HG03139 (cell line): Measurements from ENCODE around the gene EIF4EBP3.

Experiments used
- ATAC-seq: cut with Tn5 transposase; IDR thresholded peaks from one replicate; pipeline ENCODE4 v1.9.1; 2021; ENCODE audit not compliant: unreplicated experiment

EIF4EBP3 gene

DNA sequence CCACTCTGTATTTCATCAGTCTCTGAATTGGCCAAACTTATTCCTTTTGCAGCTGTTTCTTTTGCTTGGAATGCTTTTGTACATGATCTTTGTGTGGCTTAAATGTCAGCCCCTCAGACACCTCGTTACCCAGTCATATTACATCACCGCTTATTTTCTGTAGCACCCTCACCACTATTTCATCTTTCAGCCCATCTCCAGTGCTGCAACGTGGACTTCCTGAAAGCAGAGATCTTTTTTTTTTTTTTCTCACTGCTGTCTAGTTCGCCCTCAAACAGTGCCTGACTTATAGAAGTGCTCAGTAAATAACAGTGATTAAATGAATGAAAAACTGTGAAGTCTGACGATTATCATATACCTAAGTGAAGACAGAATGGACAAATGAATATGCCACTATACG lies 9.0 kb downstream of the EIF4EBP3 start:
- no peak for ATAC-seq

DNA sequence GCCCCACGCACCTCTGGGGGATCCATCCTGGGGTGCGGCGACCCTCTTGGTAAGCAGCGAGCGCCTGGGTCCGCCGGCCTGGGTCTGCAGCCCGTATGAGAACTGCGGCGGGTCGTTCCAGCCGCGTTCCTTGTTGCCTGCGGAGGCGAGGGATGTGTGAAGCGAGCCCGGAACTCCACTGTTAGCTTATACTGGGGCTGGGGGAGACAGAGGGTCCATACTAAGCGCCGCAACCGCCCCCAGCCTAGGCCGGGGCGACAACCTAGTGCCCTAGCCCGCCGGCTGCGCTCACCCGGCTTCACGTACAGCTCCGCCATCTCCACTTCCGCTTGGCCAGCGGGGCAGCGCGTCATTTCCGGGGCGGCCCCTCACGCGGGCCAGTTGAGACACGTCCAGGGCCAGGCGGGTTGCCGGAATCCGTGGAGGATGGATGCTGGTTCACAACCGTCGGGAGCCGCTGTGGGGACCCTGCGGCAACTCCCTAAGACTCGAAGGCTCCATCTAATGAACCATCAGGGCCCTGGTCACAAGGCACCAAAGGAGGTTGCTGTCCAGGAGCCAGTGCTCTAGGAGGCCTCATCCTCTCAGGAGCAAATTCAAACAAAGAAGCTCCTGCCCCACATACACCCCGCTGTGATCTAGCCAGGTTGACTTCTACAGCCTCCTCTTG lies 9.8 kb downstream of the EIF4EBP3 start, which contains the start of gene SRA1:
Gene SRA1 (minus strand): TSS at position 338 of the 670 bp plus-strand sequence. CDS start 21 bp downstream, at position 317.
- peak; percentile 98 for ATAC-seq

DNA sequence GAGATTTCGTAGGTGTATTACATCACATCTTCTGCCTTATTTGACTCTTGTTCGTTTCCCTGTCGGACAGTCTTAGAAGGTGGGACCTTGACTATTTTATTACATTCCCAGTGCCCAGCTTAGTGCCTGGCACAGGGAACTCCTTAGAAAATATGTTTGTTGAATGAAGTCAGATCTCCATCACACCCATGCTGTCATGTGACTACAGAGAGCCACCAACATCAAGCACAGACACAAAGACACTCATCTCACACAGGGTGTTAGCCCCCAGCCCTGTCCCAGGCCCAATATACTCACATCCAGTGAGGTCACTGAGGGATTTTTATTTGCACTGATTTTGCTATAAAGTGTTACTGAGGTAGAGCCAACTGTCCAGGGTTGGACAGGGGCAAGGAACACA lies 10.5 kb downstream of the EIF4EBP3 start:
- ATAC-seq, result no peak

DNA sequence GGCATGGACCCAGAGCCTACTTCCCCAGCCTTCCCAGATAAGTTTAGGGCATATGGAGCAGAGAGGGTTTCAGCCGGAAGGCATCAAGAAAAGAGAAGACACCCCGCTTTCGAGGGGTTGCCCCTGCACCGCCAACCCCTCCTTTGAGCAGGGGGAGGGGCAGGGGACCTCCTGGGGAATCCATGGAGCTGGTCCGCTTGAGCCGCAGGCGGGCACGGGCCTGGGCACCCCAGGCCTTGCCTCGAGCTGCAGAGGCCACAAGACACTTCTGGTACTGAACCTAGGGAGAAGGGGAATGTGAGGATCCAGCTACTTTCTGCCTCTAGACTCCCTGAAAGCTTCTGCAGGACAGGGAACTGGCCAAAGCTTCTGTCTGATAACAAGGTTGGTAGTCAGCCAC lies 11.1 kb downstream of the EIF4EBP3 start:
- no peak for ATAC-seq

DNA sequence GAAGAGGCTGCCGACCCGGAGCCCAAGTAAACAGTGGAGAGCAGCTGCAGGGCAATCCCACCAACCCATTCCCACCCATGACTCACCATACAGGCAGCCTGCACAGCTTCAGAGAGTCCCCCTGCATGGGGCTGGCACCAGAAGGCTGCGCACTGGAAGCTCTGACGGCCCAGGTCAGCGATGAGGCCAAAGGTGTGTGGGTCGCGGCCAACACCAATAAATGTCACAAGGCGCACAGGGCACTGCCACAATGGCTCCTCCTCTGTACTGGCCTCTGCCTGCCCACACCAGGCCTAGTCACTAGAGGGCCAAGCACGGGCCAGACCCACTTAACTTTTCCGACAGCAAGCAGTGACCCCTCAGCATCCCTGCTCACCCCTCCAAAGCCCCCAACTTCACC lies 12.8 kb downstream of the EIF4EBP3 start:
- ATAC-seq, result no peak

DNA sequence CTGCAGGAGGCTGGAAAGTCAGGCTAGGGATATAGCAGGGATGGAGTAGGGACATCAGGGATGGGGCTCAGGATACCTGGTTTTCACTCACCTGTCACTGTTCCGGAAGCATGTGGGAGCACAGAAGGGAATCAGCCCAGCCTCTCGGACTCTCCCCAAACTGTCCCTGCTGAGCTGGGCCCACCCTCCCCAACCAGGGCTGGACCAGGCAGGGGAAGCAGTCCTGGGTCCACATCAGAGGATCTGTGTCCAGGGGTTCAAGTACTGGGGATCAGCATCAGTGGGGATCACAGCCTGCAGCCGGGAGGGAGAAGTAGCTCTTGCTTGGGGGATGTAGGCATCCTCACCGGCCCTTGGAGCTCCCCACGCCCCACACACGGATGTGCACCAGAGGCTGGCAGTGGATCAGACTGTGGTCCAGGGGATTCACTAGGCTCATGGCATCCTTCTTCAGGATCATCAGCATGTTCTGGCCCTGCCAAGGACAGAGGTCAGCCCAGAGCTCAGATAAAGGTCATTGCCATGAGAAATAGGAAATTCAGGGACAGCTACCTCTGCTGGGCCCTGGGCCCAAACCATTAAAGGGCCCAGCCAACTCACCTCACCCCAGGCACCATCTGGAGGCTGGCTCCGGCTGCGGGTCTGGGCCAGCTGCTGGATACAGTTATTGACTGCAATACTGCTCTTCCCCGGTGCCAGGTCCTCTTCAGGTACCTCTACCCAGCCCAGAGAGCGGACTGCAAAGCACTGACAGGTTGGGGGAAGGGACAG lies 14.5 kb downstream of the EIF4EBP3 start:
- ATAC-seq, result no peak

DNA sequence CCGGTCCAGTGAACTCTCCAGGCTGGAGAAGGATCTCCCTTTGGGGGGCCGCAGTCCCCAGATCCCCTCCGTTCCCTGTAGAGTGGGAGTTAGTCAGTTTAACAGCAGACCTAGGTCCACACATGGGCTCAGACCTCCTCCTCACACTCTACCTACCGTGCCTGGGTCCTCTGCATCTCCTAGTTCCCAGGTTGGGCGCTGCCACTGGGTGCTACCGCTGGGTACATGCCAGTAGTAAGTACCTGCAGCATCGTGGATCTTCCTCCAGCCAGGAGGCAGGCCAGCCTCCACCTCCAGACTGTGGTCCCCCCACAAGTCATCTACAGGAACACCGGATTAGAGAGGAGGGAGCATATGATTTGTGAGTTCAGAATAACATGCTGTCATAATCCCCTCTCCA lies 16.1 kb downstream of the EIF4EBP3 start:
- ATAC-seq, result no peak

DNA sequence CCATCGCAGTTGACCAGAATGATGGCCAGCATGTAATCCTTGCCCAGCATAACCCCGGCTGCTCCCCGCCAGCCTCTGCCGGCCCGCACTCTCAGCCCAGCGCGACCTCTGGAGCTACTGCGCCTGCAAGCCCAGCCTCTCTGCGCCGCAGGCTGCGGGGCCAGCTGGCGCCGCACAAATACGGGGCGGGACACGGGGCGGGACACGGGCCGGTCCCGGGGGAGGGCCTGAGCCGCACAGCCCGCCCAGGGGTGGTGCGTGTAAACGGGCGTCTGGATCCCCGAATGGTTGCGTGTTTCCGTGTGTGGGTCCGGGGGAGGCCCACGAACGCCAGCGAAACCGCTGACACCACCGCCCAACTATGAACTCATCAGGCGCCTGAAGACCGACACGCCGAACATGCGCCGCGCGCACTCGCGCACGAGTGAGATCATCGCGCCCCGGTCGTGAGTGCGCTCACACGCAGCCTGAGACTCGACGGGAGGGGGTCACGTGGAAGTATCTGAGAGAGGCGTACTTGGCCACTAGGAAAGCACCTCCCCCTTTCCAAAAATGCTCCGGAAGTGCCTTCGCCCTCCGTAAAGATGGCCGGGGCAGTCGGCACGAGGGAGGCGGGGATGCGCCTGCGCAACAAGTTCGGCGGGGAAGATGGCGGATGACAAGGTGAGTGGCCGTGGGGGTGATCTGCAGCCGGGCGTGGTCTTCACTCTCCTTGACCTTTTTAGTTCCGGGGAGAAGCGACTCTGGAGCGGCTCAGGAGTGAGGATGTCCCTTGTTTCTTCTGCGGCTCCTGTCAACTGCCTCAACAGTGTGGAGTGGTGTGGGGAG lies 16.9 kb downstream of the EIF4EBP3 start, which contains the start of the genes APBB3 and SLC35A4:
Gene APBB3 (minus strand): TSS at position 403 of the 828 bp plus-strand sequence. CDS start 353 bp downstream, at position 50.
Gene SLC35A4 (plus strand): TSS at position 633 of the 828 bp plus-strand sequence. CDS start 2,342 bp downstream, outside the sequence.
- ATAC-seq, result peak; percentile 77

DNA sequence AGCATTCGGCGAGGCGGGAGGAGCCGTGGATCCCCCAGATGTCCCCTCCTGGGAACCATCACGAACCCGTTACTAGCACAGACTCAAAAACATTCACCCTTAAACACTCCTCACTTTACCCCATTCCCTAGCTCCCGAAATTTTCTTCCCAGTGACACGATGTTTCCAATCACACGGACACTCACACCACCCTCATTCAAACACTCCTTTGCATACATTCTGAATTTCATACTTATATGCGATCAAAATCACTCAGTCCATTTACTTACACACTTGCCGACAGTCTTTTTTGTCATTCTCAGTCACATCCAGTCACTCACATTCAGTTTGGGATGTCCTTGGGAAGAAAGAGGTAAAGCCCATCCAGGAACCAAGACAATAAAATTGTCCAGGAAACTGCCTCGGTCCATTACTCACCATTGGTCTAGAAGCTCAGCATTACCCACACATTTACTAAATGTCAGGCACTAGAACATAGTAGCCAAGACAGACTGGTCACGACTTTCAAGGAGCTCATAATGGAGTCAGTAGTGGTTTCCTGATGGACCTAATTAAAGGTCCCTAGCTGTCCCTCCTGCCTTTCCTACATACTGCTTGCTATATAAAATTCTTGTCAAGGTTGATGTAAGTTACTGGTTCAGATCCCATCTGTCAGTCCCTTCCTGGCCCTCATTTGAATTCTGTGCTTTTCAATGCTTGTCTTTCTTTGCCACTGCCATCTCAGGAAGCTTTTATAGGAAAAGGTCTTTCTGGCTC lies 17.7 kb downstream of the EIF4EBP3 start:
- ATAC-seq, result no peak

DNA sequence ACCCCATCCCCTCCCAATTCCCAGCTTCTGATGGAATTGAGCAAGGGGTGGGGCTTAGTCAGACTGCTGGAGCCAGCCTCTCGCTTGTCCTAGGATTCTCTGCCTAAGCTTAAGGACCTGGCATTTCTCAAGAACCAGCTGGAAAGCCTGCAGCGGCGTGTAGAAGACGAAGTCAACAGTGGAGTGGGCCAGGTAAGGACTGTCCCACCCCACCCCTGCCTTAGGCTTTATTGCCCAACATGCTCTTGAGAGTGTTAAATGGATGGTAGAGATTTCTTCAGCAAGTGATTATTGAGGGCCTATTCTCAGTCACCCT lies 18.3 kb downstream of the EIF4EBP3 start:
- no peak for ATAC-seq

DNA sequence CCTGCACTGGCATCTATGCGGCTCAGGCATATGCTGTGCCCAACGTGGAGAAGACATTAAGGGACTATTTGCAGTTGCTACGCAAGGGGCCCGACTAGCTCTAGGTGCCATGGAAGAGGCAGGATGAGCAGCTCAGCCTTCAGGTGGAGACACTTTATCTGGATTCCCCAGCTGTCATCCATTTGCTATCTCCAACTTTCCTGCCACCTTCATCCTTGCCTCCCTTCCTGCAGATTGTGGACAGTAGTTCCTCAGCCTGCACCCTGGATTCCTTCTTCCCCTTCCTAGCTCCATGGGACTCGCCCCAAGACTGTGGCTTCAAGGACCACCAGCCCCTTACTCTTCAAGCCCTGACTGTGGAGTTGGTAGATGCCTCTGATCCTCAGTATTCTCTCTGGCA lies 19.2 kb downstream of the EIF4EBP3 start:
- no peak for ATAC-seq

DNA sequence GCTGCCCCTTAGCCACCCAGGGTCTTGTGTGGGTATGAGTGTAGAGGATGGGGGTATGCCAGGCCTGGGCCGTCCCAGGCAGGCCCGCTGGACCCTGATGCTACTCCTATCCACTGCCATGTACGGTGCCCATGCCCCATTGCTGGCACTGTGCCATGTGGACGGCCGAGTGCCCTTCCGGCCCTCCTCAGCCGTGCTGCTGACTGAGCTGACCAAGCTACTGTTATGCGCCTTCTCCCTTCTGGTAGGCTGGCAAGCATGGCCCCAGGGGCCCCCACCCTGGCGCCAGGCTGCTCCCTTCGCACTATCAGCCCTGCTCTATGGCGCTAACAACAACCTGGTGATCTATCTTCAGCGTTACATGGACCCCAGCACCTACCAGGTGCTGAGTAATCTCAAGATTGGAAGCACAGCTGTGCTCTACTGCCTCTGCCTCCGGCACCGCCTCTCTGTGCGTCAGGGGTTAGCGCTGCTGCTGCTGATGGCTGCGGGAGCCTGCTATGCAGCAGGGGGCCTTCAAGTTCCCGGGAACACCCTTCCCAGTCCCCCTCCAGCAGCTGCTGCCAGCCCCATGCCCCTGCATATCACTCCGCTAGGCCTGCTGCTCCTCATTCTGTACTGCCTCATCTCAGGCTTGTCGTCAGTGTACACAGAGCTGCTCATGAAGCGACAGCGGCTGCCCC lies 19.8 kb downstream of the EIF4EBP3 start:
- ATAC-seq, result no peak

DNA sequence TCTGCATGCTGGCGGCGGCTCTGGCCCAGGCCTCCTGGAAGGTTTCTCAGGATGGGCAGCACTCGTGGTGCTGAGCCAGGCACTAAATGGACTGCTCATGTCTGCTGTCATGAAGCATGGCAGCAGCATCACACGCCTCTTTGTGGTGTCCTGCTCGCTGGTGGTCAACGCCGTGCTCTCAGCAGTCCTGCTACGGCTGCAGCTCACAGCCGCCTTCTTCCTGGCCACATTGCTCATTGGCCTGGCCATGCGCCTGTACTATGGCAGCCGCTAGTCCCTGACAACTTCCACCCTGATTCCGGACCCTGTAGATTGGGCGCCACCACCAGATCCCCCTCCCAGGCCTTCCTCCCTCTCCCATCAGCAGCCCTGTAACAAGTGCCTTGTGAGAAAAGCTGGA lies 20.4 kb downstream of the EIF4EBP3 start:
- no peak for ATAC-seq

DNA sequence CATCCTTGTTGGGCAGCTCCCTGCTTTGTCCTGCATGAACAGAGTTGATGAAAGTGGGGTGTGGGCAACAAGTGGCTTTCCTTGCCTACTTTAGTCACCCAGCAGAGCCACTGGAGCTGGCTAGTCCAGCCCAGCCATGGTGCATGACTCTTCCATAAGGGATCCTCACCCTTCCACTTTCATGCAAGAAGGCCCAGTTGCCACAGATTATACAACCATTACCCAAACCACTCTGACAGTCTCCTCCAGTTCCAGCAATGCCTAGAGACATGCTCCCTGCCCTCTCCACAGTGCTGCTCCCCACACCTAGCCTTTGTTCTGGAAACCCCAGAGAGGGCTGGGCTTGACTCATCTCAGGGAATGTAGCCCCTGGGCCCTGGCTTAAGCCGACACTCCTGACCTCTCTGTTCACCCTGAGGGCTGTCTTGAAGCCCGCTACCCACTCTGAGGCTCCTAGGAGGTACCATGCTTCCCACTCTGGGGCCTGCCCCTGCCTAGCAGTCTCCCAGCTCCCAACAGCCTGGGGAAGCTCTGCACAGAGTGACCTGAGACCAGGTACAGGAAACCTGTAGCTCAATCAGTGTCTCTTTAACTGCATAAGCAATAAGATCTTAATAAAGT lies 21.1 kb downstream of the EIF4EBP3 start:
- no peak for ATAC-seq

DNA sequence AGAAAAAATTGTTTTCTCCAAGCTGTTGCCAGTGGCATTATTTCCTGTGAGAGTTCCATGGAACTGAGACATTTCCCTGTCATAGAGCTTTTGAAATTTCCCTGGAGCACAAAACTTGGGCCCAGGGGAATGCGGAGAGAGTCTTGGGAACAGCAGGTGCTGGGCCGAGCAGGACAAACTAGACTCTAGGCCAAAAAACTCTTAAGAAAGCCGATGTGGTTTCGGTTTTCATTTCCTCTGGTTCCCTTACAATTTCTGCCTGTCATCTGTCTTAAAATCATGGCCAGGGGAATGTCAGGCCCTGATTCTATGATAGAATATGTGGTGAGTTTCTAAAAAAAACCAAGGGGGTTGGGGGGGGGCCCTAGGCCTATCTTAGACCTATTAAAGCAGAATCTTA lies 21.7 kb downstream of the EIF4EBP3 start:
- no peak for ATAC-seq

DNA sequence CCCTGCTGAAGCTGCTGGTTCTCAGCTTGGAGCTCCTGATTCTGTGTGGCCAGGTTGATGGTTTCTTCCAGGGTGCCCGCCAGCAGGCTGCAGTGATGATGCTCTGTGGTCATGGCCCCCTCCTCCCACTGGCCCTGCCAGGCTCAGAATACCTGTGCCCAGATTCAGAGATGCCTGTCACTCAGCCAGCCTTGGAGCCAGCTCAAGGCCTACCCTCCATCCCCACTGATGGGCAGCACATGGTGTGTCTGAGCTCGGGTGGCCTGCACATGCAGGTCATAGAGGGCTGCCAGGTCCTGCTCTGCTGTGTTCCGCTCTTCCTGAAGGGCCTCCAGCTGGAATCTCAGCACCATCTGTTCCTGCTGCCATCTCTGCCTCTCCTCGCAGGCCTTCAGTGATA lies 22.6 kb downstream of the EIF4EBP3 start:
- no peak for ATAC-seq

DNA sequence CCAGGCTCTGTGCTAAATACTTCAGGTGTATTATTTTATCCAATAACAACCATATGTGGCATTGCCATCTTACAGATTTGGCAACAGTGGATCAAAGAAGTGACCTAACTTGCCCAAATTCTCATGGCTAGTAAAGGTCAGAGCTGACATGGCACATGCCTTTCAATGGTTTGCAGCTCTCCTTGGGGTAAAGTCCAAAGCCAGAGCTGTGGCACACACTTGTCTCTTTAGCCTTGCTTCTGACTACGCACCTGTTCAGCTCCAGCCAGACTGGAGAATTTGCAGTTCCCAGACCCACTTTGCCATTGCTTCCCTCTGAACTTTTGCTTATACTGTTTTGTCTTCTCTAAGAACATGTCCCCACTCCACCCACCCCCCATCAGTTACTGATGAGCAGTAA lies 23.0 kb downstream of the EIF4EBP3 start:
- ATAC-seq, result no peak

DNA sequence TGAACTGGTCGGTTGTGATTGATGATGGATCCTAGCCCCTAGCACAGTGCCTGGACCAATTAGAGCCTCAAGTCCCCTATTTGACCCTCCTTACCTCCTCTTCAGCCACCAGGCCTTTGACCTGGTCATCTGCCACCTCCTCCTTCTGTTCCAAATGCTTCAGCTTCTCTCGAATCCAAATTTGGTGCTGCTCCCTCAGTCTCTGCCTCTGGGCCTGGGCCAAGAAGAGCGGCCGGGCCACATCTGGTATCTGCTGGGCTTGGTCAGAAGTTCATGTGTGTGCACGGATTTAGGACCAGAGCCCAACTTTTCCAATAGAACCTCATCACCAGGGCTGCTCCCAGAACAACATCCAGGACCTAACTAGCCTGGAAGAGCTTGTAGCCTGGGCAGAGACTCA lies 23.6 kb downstream of the EIF4EBP3 start:
- no peak for ATAC-seq

DNA sequence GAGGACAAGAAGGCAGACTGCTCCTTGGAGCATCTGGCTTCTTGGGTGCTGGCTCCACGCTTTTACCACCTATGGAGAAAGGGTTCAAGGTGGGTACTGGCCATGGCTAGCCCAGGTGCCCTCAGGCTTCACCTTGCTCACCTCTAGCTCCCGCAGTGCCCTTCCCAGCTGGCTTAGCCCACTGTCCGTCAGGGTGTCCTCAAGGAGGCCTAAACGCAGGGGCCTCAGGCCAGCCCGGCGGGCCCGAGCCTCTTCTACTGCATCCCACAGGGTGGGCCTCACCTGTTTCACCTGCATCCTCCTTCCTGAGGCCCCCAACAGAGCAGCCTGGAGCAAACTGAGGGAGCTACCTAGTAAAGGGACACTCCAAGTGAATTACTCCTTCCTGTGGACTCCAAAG lies 26.2 kb downstream of the EIF4EBP3 start:
- no peak for ATAC-seq

DNA sequence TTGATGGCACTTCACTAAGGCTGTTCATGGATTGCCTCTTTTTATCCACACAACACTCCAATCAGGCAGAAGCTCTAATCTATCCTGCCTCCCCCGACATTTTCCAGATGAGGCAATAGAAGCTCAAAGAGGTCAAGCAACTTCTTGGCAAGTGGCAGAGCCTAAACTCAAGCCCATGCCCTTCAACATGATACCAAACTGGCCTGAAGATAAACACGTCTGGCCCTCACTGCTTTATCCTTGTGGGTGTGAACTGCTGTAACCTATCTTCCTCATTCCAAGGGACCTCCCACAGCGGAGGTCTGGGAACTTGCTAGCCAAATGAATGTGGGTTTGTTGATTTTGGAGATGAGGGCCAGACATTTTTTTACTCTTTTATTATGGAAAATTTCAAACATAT lies 26.7 kb downstream of the EIF4EBP3 start:
- no peak for ATAC-seq
